T-helper 17 cell (primary cell): ENCODE results near the gene CA14. TPM values are rescaled to one million over a fixed set of nuclear protein-coding genes. Genes with fewer than 3 reads are reported as not detected.
A peak's percentile ranks its signal among the peaks of the same experiment; 100 is the strongest.

Source experiments
- ATAC-seq: fragments of 150-1000 bp; cut with Tn5 transposase; 2 replicates; pipeline ENCODE4 v1.10.0; 2021; ENCODE audit warnings: mild to moderate bottlenecking, moderate library complexity
- DNase-seq, 3 donors: peaks; one replicate each; pipeline versions ENCODE4 v3.0.0 to v3.0.0-alpha.2; 2020 to 2021
- H3K9me3 ChIP-seq: one replicate; pipeline ENCODE4 v1.7.0; 2013; ENCODE audit warnings: low read length, mild to moderate bottlenecking; ENCODE audit not compliant: control insufficient read depth, poor library complexity, severe bottlenecking
- H3K27ac Mint-ChIP-seq: one replicate; pipeline ENCODE4 v1.8.0; 2022; ENCODE audit warnings: mild to moderate bottlenecking, moderate library complexity, mixed read lengths
- H3K27me3 Mint-ChIP-seq: one replicate; pipeline ENCODE4 v1.8.0; 2022; ENCODE audit warnings: mixed read lengths
- H3K36me3 Mint-ChIP-seq: one replicate; pipeline ENCODE4 v1.8.0; 2022; ENCODE audit warnings: low read depth, mixed read lengths
- H3K4me1 Mint-ChIP-seq: one replicate; pipeline ENCODE4 v1.8.0; 2022; ENCODE audit warnings: mild to moderate bottlenecking, mixed read lengths
- H3K4me3 Mint-ChIP-seq: one replicate; pipeline ENCODE4 v1.8.0; 2022; ENCODE audit warnings: mild to moderate bottlenecking, moderate library complexity, mixed read lengths
- total RNA-seq, 4 donors: library from RNA in 2 of 4; stranded (reverse) in 2 of 4; gene quantifications; one replicate each; pipeline ENCODE4 v1.2.3 and lab custom pipeline; 2022 to 2026

The CA14 gene
- total RNA-seq, 2 donors from 2014 or later = not detected

DNA sequence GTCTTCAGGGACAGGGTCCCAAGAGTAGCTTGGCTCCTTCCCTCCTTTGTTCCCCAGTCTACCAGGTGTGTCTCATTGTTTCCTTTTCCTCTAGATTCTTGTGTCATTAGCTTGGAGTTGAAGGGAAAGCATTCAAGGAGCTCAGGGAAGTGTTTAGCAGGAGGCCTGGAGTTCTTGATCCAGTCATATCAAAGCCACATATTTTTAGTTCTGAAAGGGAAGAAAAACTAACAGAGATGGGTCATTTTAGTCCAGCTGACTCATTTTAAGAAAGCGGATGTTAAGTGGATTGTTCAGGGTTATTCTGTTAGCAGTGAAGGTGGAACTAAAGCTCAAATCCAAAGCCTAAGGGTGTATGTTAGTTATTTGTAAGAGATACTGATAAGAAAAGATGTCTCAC, 15.7 kb downstream of the CA14 start:
- Mint-ChIP-seq H3K27ac (no peak overlapping the region), H3K36me3 (peaks cover 10% of the 10 kb centered on the region)
- no peak for ATAC-seq

DNA sequence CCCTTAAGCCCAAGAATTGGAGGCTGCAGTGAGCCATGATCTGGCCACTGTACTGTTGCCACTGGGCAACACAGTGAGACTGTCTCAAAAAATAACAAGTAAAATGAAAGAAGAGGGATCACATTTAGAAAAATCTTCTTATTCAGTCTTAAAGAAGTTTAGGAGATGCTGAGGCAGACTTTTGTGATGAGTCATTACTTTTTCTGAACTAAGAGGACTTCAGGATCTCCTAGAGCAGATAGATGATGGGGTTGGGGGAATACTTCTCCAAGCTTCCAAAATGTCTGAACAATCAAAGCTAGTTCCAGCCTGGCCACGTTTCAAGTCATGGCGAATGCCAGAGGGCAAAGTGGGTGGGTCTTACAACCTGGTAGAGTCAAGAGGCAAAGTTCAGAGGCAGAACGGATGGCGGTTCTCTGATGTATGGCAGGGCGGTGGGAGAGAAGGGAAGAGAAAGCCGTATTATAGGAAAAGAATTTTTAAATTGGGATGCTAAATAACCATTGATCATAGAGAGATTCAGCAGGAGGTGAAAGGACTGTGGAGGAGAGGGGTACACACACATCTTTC, 22.6 kb downstream of the CA14 start:
- DNase-seq (no peak), ATAC-seq (no peak)
- H3K9me3 ChIP-seq = no peaks in the 10 kb centered on the region
- Mint-ChIP-seq H3K27me3 (no peaks in the 10 kb centered on the region), H3K4me3 (peak overlapping the region; percentile 80), H3K27ac (no peak overlapping the region), H3K36me3 (peaks cover 13% of the 10 kb centered on the region), H3K4me1 (peaks cover 22% of the 10 kb centered on the region)

More for the DNA sequence above, 15.7 kb downstream of the CA14 start:
- no peaks in the 10 kb centered on the region for H3K9me3 ChIP-seq
- DNase-seq = no peak
- no peaks in the 10 kb centered on the region for H3K27me3 Mint-ChIP-seq
- H3K4me3 Mint-ChIP-seq = no peak overlapping the region
- peaks cover 14% of the 10 kb centered on the region for H3K4me1 Mint-ChIP-seq

DNA sequence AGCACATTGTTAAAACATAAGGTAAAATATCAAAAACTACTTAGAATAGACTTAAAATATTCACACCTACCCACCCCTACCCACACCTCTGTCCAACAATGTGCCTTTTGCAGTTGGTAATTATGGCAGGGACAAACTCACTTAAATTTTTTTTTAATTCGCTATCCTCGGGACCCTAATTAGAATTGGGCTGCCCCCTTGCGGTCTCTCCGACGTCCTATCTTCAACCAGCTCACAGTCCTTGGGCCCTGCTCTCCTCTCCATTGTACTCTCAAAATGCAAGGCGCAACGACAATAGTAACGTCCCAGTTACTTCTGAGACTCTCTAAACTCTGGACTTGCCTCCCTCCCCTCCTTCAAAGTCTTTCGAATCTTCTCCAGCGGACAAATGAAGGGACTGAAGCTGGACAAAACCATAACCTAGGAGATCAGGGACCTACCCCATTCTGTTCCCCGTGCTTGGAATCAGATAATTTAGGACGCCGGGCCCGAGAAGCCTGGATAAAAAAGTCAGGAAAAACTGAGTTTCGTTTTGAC, 23.7 kb downstream of the CA14 start:
- H3K27ac Mint-ChIP-seq = peak overlapping the region; percentile 94
- no peaks in the 10 kb centered on the region for H3K9me3 ChIP-seq
- H3K4me1 Mint-ChIP-seq = peaks cover 22% of the 10 kb centered on the region
- peak; percentile 26 to 33 (median 30) for DNase-seq
- H3K4me3 Mint-ChIP-seq = peak overlapping the region; percentile 83
- peak; percentile 39 for ATAC-seq
- H3K27me3 Mint-ChIP-seq = no peaks in the 10 kb centered on the region
- peaks cover 10% of the 10 kb centered on the region for H3K36me3 Mint-ChIP-seq

DNA sequence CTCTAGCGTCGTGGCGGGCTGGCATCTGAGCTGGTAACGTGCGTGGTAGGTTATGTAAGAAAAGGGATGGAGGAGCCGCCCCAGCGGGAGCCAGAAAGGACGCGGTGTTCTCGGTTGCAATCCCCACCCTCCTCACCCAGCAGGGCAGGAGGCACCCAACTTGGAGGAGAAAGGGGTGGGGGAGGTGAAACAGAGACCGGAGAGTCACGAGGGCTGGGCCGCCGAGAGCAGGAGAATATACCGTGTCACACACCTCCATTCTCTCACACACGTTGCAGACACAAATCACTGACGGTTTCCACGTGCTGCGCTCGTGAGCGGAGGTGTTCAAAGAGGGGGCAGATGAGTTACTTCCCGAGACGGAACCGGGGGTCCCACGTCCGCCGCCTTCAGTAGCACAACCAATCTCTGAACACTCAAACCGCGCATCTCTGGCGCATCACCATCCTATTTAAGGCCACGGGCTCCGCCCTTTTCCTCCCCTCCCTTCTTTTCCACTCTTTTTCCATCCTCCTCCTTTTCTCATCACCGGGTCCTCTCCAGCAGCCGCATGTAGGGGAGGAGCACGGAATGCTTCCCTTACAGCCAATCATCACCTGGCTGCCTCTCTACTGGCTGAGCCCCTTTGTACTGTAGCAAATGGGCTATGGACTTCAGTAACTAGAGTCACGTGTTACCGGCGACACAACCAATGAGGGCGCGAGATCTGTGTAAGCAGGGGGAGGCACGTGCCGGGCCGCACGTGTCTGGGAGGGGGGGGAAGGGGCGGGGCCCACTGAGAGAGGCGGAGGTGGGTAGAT, 24.4 kb downstream of the CA14 start, which contains the start of gene CIART:
CIART (plus strand) TSS at position 797 of the 800 bp plus-strand sequence. CDS start 714 bp downstream, outside the sequence.
- Mint-ChIP-seq H3K4me3 (peak within 1 kb of the TSS; percentile 83), H3K4me1 (peaks cover 22% of the 10 kb centered on the region), H3K36me3 (peaks cover 7% of the 10 kb centered on the region), H3K27me3 (no peaks in the 10 kb centered on the region), H3K27ac (peak within 1 kb of the TSS; percentile 94)
- peak; percentile 93 for ATAC-seq
- peak; percentile 67 to 73 (median 71) for DNase-seq
- H3K9me3 ChIP-seq = no peaks in the 10 kb centered on the region

DNA sequence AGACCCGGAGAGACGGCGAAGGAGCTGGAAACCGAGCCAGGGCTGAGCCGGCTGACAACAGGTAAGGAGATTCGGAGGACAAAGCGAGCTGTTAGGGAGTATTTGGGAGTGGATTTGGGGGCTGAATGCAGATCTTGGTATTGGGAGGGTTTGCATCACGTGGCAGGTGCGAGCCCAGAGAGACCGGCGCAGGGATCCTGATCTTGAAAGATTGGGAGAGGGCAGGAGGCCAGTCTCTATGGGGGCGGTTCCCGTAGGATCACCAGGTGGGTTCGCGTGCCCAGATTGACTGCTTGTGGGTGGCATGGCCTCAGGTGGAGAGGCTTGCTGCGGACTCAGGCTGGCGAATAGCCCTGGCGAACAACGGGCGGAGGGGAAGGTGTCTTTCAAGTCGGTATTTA, 25.0 kb downstream of the CA14 start:
- no peak for DNase-seq
- Mint-ChIP-seq H3K27ac (peak overlapping the region; percentile 94), H3K4me3 (peak overlapping the region; percentile 83), H3K36me3 (peaks cover 6% of the 10 kb centered on the region), H3K27me3 (no peaks in the 10 kb centered on the region), H3K4me1 (peaks cover 22% of the 10 kb centered on the region)
- ATAC-seq = no peak
- H3K9me3 ChIP-seq = no peaks in the 10 kb centered on the region

DNA sequence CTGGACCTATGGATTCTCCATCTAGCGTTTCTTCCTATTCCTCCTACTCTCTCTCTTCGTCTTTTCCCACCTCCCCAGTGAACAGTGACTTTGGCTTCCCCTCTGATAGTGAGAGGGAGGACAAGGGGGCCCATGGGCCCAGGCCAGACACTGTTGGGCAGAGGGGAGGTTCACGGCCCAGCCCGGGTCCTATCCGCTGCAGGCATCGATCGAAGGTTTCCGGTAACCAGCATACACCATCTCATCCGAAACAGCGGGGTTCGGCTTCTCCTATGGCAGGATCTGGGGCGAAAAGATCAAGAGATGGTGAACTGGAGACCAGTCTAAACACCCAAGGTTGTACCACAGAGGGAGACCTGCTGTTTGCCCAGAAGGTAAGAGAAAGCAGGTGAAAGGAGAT, 25.7 kb downstream of the CA14 start:
- Mint-ChIP-seq H3K36me3 (peaks cover 5% of the 10 kb centered on the region), H3K27me3 (no peaks in the 10 kb centered on the region), H3K4me3 (peak overlapping the region; percentile 54), H3K27ac (peak overlapping the region; percentile 94), H3K4me1 (peaks cover 22% of the 10 kb centered on the region)
- DNase-seq = no peak
- no peak for ATAC-seq
- H3K9me3 ChIP-seq = no peaks in the 10 kb centered on the region

DNA sequence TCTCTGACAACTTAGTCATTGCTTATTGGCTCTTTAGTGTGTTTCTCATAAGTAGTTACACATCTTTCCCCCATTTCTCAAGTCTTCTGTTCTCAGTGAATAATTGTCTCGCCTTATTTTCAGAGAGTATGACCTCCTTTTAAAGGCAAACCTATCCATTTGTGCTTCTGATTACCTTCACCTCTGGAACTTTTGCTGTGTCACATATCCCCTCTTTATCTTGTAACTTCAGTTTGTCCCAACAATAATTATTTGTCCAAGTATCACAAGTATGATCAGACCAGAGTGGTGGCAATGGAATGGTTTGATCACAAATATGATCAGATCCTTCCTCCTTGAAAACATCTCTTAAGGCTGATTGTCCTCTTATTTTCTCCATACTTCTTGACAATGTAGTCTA, 30.8 kb downstream of the CA14 start:
- H3K9me3 ChIP-seq = no peaks in the 10 kb centered on the region
- ATAC-seq = no peak
- Mint-ChIP-seq H3K4me1 (peaks cover 13% of the 10 kb centered on the region), H3K4me3 (no peak overlapping the region), H3K27ac (peak overlapping the region; percentile 41), H3K27me3 (no peaks in the 10 kb centered on the region), H3K36me3 (no peaks in the 10 kb centered on the region)
- no peak for DNase-seq

DNA sequence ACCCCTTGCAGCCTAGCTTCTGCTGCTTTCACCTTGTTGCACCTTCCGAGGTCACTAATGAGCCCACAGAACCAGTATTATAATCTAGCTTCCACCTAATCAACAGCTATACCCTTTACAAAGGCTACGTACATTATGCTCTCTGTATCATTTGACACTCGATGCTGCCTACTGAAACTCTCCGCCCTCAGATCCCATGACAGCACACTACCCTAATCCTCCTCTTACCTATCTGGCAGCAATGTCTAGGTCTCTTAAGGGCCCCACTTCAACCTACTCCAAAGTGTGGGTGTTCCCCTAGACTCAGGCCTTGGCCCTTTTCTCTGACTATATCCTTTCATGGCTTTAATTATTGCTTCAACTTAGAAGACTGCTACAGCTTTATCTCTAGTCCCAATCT, 31.2 kb downstream of the CA14 start:
- Mint-ChIP-seq H3K4me3 (no peak overlapping the region), H3K36me3 (no peaks in the 10 kb centered on the region), H3K27me3 (no peaks in the 10 kb centered on the region), H3K4me1 (peaks cover 16% of the 10 kb centered on the region), H3K27ac (peak overlapping the region; percentile 41)
- DNase-seq = no peak
- no peak for ATAC-seq
- no peaks in the 10 kb centered on the region for H3K9me3 ChIP-seq

DNA sequence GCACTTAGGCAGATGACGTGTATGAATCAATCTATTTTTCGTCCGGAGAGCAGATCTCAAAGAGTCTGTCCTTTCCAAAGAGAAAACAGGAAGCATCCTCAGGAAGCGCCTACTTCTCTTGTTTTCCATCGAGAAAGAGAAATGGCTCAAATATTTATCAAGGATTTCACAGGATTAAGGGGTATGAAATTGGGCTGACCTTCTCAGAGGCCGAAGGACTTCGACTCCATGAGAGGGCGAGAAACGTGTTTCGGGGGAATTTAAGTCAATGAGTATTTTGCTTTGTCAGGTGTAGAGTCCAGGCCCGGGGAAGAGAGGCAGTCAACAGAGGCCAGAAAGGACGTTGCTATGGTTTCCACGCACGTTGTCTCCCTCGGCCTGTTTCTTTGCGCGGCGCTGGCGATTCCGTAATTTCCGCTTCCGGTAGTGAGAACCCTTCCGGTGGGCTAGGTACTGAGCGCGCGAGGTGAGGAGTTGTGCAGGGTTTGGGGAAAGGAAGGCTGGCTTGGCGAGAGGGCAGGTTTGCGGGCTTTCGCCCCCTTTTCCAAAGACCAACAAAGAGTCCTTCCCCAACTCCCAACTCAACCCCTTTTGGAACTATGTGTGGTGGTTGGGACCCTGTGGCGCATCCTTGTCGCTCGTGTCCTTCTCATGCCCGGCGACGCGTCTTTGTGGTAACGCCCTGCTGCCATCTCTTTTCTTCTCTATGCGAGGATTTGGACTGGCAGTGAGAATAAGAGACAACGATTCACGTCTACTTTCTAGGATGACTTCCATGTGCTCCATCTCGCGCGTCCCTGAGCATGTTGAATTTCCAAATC, 36.1 kb downstream of the CA14 start, which contains the start of gene MRPS21:
MRPS21 (plus strand) TSS at position 429 of the 821 bp plus-strand sequence. CDS start 506 bp downstream, outside the sequence.
- Mint-ChIP-seq H3K4me1 (peaks cover 20% of the 10 kb centered on the region), H3K4me3 (peak within 1 kb of the TSS; percentile 93), H3K27ac (peak within 1 kb of the TSS; percentile 98), H3K27me3 (no peaks in the 10 kb centered on the region), H3K36me3 (peaks cover 2% of the 10 kb centered on the region)
- DNase-seq = peak; percentile 58 to 76 (median 68)
- no peaks in the 10 kb centered on the region for H3K9me3 ChIP-seq
- peak; percentile 97 for ATAC-seq

DNA sequence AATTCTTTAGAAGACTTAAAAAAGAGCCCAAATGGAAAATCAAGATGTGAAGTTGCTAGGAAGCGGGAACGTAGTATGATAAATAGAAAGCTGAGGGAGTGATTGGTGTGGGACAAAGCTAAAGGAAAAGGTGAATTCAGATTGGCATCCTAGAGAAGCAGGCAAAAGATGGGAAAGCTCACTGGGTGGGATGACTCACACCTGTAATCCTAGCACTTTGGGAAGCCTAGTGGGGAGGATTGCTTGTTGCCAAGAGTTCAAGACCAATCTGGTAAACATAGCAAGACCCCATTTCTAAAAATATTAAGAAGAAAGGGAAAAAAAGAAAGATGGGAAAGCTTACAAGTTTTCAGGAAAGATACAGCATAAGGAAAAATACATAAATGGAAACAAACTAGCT, 37.9 kb downstream of the CA14 start:
- H3K9me3 ChIP-seq = no peaks in the 10 kb centered on the region
- Mint-ChIP-seq H3K27ac (no peak overlapping the region), H3K36me3 (peaks cover 2% of the 10 kb centered on the region), H3K4me3 (peak overlapping the region; percentile 49), H3K27me3 (no peaks in the 10 kb centered on the region), H3K4me1 (peaks cover 18% of the 10 kb centered on the region)
- DNase-seq (no peak), ATAC-seq (no peak)

DNA sequence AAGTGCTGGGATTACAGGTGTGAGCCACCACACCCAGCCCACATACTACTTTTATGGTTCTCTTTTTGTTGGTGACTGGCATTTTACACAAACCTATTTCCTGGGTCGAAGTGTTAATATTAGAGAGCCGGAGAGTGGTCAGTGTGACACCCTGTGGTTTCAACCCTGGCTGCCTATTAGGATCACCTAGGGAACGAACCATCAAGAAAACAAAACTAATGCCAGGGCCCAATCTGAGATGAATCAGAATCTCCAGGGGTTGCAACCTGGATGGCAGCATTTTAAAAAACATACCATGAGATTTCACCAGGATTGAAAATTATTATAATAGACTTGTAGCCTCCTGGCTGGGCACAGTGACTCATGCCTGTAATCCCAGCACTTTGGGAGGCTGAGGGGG, 42.1 kb downstream of the CA14 start:
- Mint-ChIP-seq H3K27ac (peak overlapping the region; percentile 29), H3K4me3 (no peak overlapping the region), H3K36me3 (peaks cover 5% of the 10 kb centered on the region), H3K4me1 (peaks cover 20% of the 10 kb centered on the region), H3K27me3 (no peaks in the 10 kb centered on the region)
- no peaks in the 10 kb centered on the region for H3K9me3 ChIP-seq
- no peak for ATAC-seq
- no peak for DNase-seq

DNA sequence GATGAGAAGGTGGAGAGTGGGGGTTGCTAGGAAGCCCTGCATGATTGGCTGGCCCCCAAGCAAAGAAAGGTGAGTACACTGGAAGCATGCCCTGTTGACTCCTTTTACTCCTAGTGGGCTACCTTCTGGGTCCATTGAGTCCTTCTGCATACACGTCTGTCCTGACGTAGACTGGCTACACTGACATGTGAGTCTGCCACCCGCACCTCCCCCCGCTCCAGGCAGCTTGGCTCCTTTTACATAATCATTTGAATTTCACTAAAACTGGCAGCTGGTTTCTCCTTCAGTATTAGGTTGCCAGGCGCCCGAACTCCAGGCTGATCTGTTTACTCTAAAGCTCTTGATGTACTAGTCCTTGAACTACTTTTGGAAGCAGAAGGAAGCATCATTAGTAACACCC, 44.8 kb downstream of the CA14 start:
- H3K27ac Mint-ChIP-seq = no peak overlapping the region
- H3K9me3 ChIP-seq = no peaks in the 10 kb centered on the region
- H3K4me1 Mint-ChIP-seq = peaks cover 12% of the 10 kb centered on the region
- no peak for ATAC-seq
- H3K27me3 Mint-ChIP-seq = no peaks in the 10 kb centered on the region
- H3K4me3 Mint-ChIP-seq = no peak overlapping the region
- no peak for DNase-seq
- peaks cover 2% of the 10 kb centered on the region for H3K36me3 Mint-ChIP-seq

DNA sequence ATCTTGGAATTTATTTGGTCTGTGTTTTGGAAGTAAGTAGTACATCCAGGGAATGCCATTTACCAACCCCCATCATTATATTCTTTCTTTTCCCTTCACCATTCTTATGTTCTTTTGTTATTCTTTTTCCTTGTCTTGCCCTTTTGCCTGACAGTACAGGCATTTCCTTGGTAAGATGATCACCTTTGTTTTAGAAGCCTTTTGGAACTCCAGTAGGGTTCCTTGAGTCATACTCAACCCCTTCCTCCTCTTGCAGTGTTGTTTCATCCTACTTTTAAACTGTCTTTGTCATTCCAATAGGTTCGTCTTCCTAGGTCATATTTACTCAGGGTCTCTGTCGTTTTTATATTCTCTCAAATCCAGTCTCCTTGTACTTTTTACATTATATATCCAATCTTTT, 45.3 kb downstream of the CA14 start:
- H3K36me3 Mint-ChIP-seq = peaks cover 2% of the 10 kb centered on the region
- DNase-seq (no peak), ATAC-seq (no peak)
- no peaks in the 10 kb centered on the region for H3K9me3 ChIP-seq
- H3K4me3 Mint-ChIP-seq = no peak overlapping the region
- H3K4me1 Mint-ChIP-seq = peaks cover 12% of the 10 kb centered on the region
- H3K27me3 Mint-ChIP-seq = no peaks in the 10 kb centered on the region
- peak overlapping the region; percentile 39 for H3K27ac Mint-ChIP-seq
